CD14-positive monocyte (primary cell): ENCODE results near the gene TRAF5. TPM values are rescaled to one million over a fixed set of nuclear protein-coding genes. Genes with fewer than 3 reads are reported as not detected.
A peak's percentile ranks its signal among the peaks of the same experiment; 100 is the strongest.

Experiments used
- DNase-seq, 3 donors: peaks; one replicate each; pipeline ENCODE4 v3.0.0-alpha.2; 2011 to 2022
- H2AFZ ChIP-seq: 2 replicates; pipeline ENCODE4 v1.6.0; 2012; ENCODE audit warnings: mild to moderate bottlenecking, low read depth, low read length, inconsistent platforms; ENCODE audit not compliant: insufficient read depth, poor library complexity, severe bottlenecking
- H3K27ac ChIP-seq, 2 donors: 1 replicate in 1 of 2; 2 replicates in 1 of 2; pipeline ENCODE4 v1.5.1; 2012 to 2013; ENCODE audit warnings: low read length in 2 of 2, control low read depth in 1 of 2, inconsistent platforms in 1 of 2, low read depth in 1 of 2, mild to moderate bottlenecking in 1 of 2
- H3K27me3 ChIP-seq, 2 donors: one replicate each; pipeline versions ENCODE4 v1.6.0 to v1.6.1; 2011 to 2013; ENCODE audit warnings: low read length in 2 of 2; ENCODE audit not compliant: control insufficient read depth in 2 of 2, insufficient read depth in 2 of 2
- H3K36me3 ChIP-seq, 2 donors: replicated peaks in 1 of 2; 1 replicate in 1 of 2; 2 replicates in 1 of 2; pipeline versions ENCODE4 v1.5.1 to v1.6.1; 2012 to 2013; ENCODE audit warnings: low read length in 2 of 2, control low read depth in 1 of 2, inconsistent platforms in 1 of 2, mild to moderate bottlenecking in 1 of 2; ENCODE audit not compliant: insufficient read depth in 2 of 2, control insufficient read depth in 1 of 2
- H3K4me1 ChIP-seq, 2 donors: 1 replicate in 1 of 2; 2 replicates in 1 of 2; pipeline versions ENCODE4 v1.5.1 to v1.6.1; 2012 to 2013; ENCODE audit warnings: low read length in 2 of 2, control low read depth in 1 of 2, inconsistent platforms in 1 of 2, mild to moderate bottlenecking in 1 of 2, moderate library complexity in 1 of 2; ENCODE audit not compliant: insufficient read depth in 2 of 2, control insufficient read depth in 1 of 2
- H3K4me2 ChIP-seq: replicated peaks from 2 replicates; pipeline ENCODE3; 2012; ENCODE audit warnings: low read length, moderate library complexity, mild to moderate bottlenecking; ENCODE audit not compliant: poor library complexity, severe bottlenecking; ENCODE audit errors: extremely low read depth
- H3K4me3 ChIP-seq, 3 experiments: fragments of 200-600 bp in 1 of 3; sonication (generic) in 1 of 3; replicated peaks in 1 of 3; 1 replicate in 2 of 3; 2 replicates in 1 of 3; pipeline ENCODE4 v1.5.1; 2011 to 2013; ENCODE audit warnings: low read length in 3 of 3, mild to moderate bottlenecking in 3 of 3, control low read depth in 2 of 3, low read depth in 2 of 3, inconsistent platforms in 1 of 3, moderate library complexity in 1 of 3
- H3K79me2 ChIP-seq: 2 replicates; pipeline ENCODE4 v1.6.0; 2012; ENCODE audit warnings: mild to moderate bottlenecking, control low read depth, inconsistent platforms, low read length, moderate library complexity; ENCODE audit not compliant: insufficient read depth
- H3K9ac ChIP-seq: 2 replicates; pipeline ENCODE4 v1.6.0; 2017; ENCODE audit warnings: low read length, mild to moderate bottlenecking; ENCODE audit not compliant: insufficient read depth, poor library complexity, severe bottlenecking
- H3K9me3 ChIP-seq, 2 donors: replicated peaks in 1 of 2; 1 replicate in 1 of 2; 2 replicates in 1 of 2; pipeline versions ENCODE4 v1.5.1 to v1.6.1; 2012 to 2013; ENCODE audit warnings: low read length in 2 of 2, control low read depth in 1 of 2; ENCODE audit not compliant: control insufficient read depth in 1 of 2, insufficient read depth in 1 of 2
- H4K20me1 ChIP-seq: 2 replicates; pipeline ENCODE4 v1.6.0; 2012; ENCODE audit warnings: mild to moderate bottlenecking, low read length, control low read depth, moderate library complexity; ENCODE audit not compliant: insufficient read depth
- H3K27ac Mint-ChIP-seq, 7 donors: one replicate each; pipeline ENCODE4 v1.8.0; 2020; ENCODE audit warnings: mild to moderate bottlenecking in 7 of 7, mixed read lengths in 7 of 7, moderate library complexity in 6 of 7, inconsistent platforms in 2 of 7
- H3K27me3 Mint-ChIP-seq, 3 donors: one replicate each; pipeline ENCODE4 v1.8.0; 2021 to 2022; ENCODE audit warnings: low read depth in 3 of 3, mild to moderate bottlenecking in 3 of 3, mixed read lengths in 3 of 3, moderate library complexity in 3 of 3, inconsistent platforms in 1 of 3
- H3K36me3 Mint-ChIP-seq, 2 donors: one replicate each; pipeline ENCODE4 v1.8.0; 2020; ENCODE audit warnings: mixed read lengths in 2 of 2, inconsistent platforms in 1 of 2, mild to moderate bottlenecking in 1 of 2
- H3K4me1 Mint-ChIP-seq: one replicate; pipeline ENCODE4 v1.8.0; 2020; ENCODE audit warnings: mild to moderate bottlenecking, mixed read lengths
- H3K4me3 Mint-ChIP-seq, 2 donors: one replicate each; pipeline ENCODE4 v1.8.0; 2020; ENCODE audit warnings: mild to moderate bottlenecking in 2 of 2, mixed read lengths in 2 of 2, moderate library complexity in 1 of 2
- H3K9me3 Mint-ChIP-seq, 7 donors: one replicate each; pipeline ENCODE4 v1.8.0; 2020 to 2022; ENCODE audit warnings: mixed read lengths in 7 of 7, mild to moderate bottlenecking in 6 of 7, moderate library complexity in 6 of 7, inconsistent platforms in 2 of 7
- CTCF ChIP-seq: fragments of 200-600 bp; IDR thresholded peaks from one replicate; pipeline ENCODE4 v1.8.0; 2022; ENCODE audit warnings: antibody characterized with exemption, mild to moderate bottlenecking
- WGBS: methylation state at CpG from one replicate; pipeline ENCODE4 v1.1.5; 2013; ENCODE audit warnings: missing lambda C conversion rate; ENCODE audit not compliant: insufficient coverage; 5-methylcytosine and 5-hydroxymethylcytosine counted together
- intact Hi-C, 2 donors: fragments of 100-400 bp; cut with micrococcal nuclease; formaldehyde crosslinking; loops; one replicate each; pipeline versions ENCODE4 v1.15.0 to v1.15.1; 2023
- polyA plus RNA-seq, 3 donors: library from polyadenylated mRNA; depleted of rRNA in 1 of 3; unstranded in 2 of 3; stranded (reverse) in 1 of 3; fragments of 300-500 nt in 2 of 3; fragments of >200 nt in 1 of 3; fragmentation: Illumina TruSeq in 2 of 3; gene quantifications; 1 replicate in 2 of 3; 2 replicates in 1 of 3; pipeline ENCODE4 v1.2.3, GENCODE V29; 2012 to 2021

TRAF5 gene
- polyA plus RNA-seq, 3 donors, result 1.0 to 3.8 (median 1.6) TPM

DNA sequence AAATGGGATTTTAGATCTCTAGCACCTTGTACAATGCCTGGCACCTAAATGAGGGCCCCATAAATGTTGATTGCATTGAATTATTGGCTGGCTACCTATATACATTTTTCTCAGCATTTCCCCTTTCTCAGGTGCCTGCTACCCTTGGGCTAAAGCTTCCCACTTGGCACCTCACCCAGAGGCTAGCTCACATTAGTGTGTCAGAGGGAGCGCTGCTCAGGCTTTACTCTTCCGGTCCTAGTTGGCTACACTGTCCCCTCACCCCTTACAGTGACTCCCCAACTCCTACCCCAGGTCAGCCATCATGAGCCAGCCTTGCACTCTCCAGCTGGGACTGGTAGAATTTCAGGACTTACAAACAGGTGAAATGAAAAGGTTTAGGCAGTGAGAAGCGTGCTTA lies 9.5 kb downstream of the TRAF5 start:
- H3K9me3 ChIP-seq, result no peaks in the 10 kb centered on the region
- no peak overlapping the region for H3K9ac ChIP-seq
- no peaks in the 10 kb centered on the region for H3K36me3 Mint-ChIP-seq
- H3K27ac ChIP-seq, result no peak overlapping the region
- H3K79me2 ChIP-seq, result no peaks in the 10 kb centered on the region
- H3K4me2 ChIP-seq, result no peak overlapping the region
- no peak for DNase-seq
- H2AFZ ChIP-seq, result no peak overlapping the region
- H3K36me3 ChIP-seq, result no peaks in the 10 kb centered on the region
- no peaks in the 10 kb centered on the region for H4K20me1 ChIP-seq
- intact Hi-C loops, result no loop called here
- 65% methylated on average over 2 of the region's 3 CpGs for WGBS
- peaks cover 0 to 2% (median 0%) of the 10 kb centered on the region in 3 donors for H3K27me3 Mint-ChIP-seq
- H3K4me1 ChIP-seq, result peaks cover 0 to 5% of the 10 kb centered on the region in 2 donors
- H3K27ac Mint-ChIP-seq, result peak overlapping the region in 1 of 7 donors; percentile 74
- H3K4me3 Mint-ChIP-seq, result no peak overlapping the region
- peaks cover 0 to 2% (median 0%) of the 10 kb centered on the region in 7 donors for H3K9me3 Mint-ChIP-seq
- H3K4me3 ChIP-seq, result no peak overlapping the region
- H3K27me3 ChIP-seq, result no peaks in the 10 kb centered on the region
- peaks cover 20% of the 10 kb centered on the region for H3K4me1 Mint-ChIP-seq
- TF ChIP-seq CTCF, result no peak

GRCh38 chr1:211336775-211337174 lies 10.1 kb downstream of the TRAF5 start:
- intact Hi-C loops, result no loop called here

More at GRCh38 chr1:211336775-211337174, 10.1 kb downstream of the TRAF5 start:
- H3K9me3 ChIP-seq, result no peaks in the 10 kb centered on the region
- H3K4me1 Mint-ChIP-seq, result peaks cover 24% of the 10 kb centered on the region
- no peaks in the 10 kb centered on the region for H3K36me3 Mint-ChIP-seq
- no peaks in the 10 kb centered on the region for H4K20me1 ChIP-seq
- H3K79me2 ChIP-seq, result no peaks in the 10 kb centered on the region
- H3K9me3 Mint-ChIP-seq, result peaks cover 0 to 2% (median 0%) of the 10 kb centered on the region in 7 donors
- no peak for TF ChIP-seq CTCF
- H3K27ac ChIP-seq, result no peak overlapping the region
- H3K27me3 ChIP-seq, result no peaks in the 10 kb centered on the region
- no peak overlapping the region for H3K4me3 ChIP-seq
- H3K9ac ChIP-seq, result no peak overlapping the region
- H3K27me3 Mint-ChIP-seq, result peaks cover 0 to 2% (median 0%) of the 10 kb centered on the region in 3 donors
- H2AFZ ChIP-seq, result no peak overlapping the region
- H3K36me3 ChIP-seq, result no peaks in the 10 kb centered on the region
- H3K4me1 ChIP-seq, result peaks cover 0 to 10% of the 10 kb centered on the region in 2 donors
- H3K4me2 ChIP-seq, result no peak overlapping the region
- WGBS, result 97% methylated on average over 15 of the region's 15 CpGs
- no peak overlapping the region for H3K27ac Mint-ChIP-seq
- no peak overlapping the region for H3K4me3 Mint-ChIP-seq
- no peak for DNase-seq
